GM12872 (cell line): ENCODE data around the gene MAGEA9.

ENCODE experiments used
- TF ChIP-seq, protein P1 (sequence below): IDR thresholded peaks from 3 replicates; pipeline ENCODE4 v1.5.1; 2011; ENCODE audit warnings: low read depth, mild to moderate bottlenecking, low read length, moderate library complexity; ENCODE audit not compliant: insufficient read depth

Gene MAGEA9

DNA sequence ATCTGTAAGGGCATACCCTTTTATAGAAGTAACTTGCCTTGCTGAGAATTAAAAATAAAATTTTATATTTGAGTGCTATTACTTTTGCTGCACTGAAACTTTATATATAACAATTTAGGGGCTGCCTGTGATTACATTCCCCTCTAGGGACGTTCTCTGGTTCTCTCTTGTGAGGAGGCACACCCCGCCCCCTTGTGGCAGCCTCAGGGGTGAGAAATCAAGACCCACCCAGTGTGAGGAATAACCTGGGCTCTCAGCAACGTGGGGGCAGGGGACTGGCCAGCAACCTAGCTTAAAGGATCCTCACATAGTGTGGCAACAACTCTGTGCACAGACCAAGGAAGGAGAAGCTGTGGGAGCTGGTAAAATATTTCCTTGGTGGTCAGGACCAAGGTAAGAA is 43.7 kb downstream of the MAGEA9 start:
- TF ChIP-seq, protein P1, sequence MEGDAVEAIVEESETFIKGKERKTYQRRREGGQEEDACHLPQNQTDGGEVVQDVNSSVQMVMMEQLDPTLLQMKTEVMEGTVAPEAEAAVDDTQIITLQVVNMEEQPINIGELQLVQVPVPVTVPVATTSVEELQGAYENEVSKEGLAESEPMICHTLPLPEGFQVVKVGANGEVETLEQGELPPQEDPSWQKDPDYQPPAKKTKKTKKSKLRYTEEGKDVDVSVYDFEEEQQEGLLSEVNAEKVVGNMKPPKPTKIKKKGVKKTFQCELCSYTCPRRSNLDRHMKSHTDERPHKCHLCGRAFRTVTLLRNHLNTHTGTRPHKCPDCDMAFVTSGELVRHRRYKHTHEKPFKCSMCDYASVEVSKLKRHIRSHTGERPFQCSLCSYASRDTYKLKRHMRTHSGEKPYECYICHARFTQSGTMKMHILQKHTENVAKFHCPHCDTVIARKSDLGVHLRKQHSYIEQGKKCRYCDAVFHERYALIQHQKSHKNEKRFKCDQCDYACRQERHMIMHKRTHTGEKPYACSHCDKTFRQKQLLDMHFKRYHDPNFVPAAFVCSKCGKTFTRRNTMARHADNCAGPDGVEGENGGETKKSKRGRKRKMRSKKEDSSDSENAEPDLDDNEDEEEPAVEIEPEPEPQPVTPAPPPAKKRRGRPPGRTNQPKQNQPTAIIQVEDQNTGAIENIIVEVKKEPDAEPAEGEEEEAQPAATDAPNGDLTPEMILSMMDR, result peak; percentile 47

DNA sequence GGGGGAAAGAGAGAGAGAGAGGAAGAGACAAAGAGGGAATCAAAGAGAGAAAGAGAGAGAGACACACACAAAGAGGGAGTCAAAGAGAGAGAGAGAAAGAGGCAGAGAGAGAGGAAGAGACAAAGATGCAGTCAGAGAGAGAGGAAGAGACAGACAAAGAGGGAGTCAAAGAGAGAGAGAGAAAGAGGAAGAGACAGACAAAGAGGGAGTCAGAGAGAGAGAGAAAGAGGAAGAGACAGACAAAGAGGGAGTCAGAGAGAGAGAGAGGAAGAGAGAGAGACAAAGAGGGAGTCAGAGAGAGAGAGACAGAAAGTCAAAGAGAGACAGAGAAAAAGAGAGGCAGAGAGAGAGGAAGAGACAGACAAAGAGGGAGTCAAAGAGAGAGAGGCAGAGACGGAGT is 45.5 kb downstream of the MAGEA9 start:
- TF ChIP-seq, protein P1, result no peak

DNA sequence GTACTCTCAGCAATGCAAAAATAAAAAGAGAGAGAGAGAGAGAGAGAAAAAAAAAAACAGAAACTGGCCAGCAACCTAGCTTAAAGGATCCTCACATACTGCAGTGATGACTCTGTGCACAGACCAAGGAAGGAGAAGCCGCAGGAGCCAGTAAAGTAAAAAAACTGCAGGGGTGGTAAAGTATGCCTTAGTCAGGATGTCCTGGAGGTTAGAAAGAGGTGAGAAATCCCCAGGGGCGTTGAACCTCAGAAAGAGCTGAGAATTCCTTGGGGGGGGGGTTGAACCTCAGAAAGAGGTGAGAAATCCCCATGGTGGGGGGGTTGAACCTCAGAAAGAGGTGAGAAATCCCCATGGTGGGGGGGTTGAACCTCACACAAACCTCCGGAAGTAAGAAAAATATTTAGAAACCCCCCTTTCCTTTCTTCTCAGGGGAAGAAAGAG is 48.0 kb downstream of the MAGEA9 start:
- TF ChIP-seq, protein P1, result no peak

DNA sequence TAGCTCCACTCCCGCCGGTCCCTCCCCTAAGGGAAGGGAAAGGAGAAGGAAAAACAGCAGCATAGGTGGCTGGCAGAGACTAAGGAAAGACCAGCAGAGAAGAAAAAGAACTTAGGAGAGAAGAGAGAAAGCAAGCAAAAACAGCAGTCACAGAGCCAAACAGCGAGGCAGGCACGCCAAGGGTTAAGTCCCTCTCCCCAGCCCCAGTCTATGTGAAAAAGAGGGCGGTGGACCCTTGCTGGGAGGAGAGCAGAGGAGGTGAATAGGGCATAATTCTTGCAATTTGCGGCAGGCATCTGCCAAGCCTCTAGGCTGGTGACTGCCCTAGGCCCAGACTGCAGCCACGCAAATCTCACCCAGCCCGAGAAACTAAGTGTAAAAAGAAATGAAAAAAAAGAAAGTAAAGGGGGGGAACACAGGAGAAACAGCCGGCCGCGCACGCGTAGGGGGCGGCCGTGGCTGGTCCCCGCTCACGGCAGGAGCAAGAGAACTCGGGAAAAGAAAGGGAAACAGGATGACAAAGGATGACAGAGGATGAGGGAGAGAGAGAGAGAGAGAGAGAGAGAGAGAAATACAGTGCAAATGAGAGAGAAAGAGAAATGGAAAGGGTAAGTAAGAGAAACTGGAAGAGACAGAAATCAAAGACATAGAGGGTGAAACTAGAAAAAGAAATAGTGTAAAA is 48.6 kb downstream of the MAGEA9 start:
- TF ChIP-seq, protein P1, result no peak

DNA sequence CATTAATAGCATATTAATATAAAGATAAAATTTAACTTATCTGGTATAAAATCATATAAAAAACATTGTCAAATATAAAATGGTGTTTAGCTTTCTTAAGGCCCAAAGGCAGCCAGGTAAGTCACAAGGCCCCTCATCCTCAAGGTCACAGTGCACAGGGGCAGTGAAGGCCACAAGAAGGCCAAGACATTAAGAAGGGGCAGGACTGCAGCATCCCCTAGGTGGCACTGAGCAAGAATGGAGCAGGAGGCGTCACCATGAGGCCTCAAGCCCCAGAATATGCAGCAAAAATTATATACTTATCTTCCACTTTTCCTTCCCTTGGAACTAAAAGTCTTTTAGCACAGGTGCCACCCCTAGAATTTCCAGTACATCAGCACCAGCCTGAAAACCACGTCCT is 49.7 kb downstream of the MAGEA9 start:
- TF ChIP-seq, protein P1, result 0 out of 3 replicates have a peak, but pooled peaks have one; percentile 20

DNA sequence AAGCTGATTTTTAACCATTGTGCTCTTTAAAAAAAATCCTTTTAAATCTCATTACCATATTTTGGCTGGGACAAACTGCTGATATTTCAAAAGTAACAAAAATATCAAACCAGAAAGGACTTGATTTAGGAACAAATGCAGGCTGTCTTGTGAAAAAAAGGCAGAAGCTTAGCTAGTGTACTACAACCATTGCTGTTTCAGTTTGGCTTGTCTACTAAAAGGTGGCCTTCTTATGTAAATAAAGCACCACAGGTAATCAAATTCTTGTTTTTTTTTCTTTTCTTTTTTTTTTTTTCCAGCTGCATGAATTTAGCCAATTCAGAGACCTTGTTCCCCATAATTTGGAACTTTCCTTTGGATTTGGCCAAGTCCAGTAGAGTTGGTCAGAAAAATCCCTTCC is 55.4 kb downstream of the MAGEA9 start:
- TF ChIP-seq, protein P1, result no peak
